Choroid plexus epithelial cell (primary cell): ENCODE data around the gene ANGPTL2.

ENCODE experiments used
- DNase-seq: peaks from one replicate; pipeline ENCODE4 v3.0.0-alpha.2; 2010; ENCODE audit warnings: low read depth
- H3K4me3 ChIP-seq: 2 replicates; pipeline ENCODE4 v1.5.1; 2011; ENCODE audit warnings: low read depth, mild to moderate bottlenecking, control low read depth, low read length, moderate library complexity
- CTCF ChIP-seq: conservative IDR thresholded peaks from 2 replicates; pipeline ENCODE4 v1.5.1; 2011; ENCODE audit warnings: low read depth, mild to moderate bottlenecking, control low read depth, inconsistent platforms, low read length, moderate library complexity

The ANGPTL2 gene

DNA sequence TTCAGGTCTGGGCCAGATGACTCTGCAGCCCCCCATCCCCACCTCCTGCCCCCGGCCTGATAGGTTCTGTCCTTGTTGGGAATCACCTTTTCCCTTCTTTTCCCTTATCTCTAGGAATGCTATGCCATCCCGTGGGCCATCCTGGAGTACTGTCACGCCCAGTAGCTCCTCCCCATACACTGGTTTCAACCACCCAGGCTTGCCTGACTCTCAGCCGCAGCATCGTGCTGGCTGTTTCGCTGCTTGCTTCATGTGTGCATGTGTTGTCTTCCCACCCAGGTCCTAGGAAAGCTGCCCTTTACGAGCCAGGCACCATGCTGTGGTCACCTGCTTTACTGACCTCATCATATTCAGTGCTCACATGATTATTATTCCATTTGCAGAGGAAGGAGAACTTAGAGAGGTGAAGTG is 71.8 kb downstream of the ANGPTL2 start:
- no peak overlapping the region for H3K4me3 ChIP-seq
- peak; percentile 24 for DNase-seq
- TF ChIP-seq CTCF = no peak

GRCh38 chr9:127050152-127050551 is 72.3 kb downstream of the ANGPTL2 start:
- TF ChIP-seq CTCF = no peak
- no peak overlapping the region for H3K4me3 ChIP-seq
- no peak for DNase-seq

- H3K4me3 ChIP-seq = no peak overlapping the region
- TF ChIP-seq CTCF = no peak
- peak; percentile 14 for DNase-seq
Measured at GRCh38 chr9:127049581-127049980, 72.9 kb downstream of the ANGPTL2 start.

DNA sequence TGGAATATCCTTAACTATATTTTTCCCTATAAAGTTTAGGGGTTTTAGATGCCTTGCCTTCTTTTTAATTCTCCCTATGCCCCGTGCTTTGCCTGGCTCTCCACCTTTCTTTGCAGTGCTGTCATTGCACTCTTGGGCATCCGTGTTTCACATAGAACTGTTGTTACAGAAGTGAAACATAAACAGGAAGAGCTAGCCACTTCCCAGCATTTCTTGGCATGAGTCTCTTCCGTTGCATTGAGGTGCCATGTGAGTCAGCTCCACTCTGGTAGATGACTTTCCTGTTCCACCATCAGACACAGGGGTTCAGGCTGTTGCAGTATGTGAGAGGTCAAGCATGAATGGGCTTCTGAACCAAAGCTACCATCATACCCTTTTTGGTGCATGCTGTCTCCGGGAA is 73.4 kb downstream of the ANGPTL2 start:
- H3K4me3 ChIP-seq = no peak overlapping the region
- peak; percentile 92 for DNase-seq
- TF ChIP-seq CTCF = peak; percentile 58

GRCh38 chr9:127047971-127048370 is 74.5 kb downstream of the ANGPTL2 start:
- DNase-seq = no peak
- TF ChIP-seq CTCF = no peak
- H3K4me3 ChIP-seq = no peak overlapping the region

DNA sequence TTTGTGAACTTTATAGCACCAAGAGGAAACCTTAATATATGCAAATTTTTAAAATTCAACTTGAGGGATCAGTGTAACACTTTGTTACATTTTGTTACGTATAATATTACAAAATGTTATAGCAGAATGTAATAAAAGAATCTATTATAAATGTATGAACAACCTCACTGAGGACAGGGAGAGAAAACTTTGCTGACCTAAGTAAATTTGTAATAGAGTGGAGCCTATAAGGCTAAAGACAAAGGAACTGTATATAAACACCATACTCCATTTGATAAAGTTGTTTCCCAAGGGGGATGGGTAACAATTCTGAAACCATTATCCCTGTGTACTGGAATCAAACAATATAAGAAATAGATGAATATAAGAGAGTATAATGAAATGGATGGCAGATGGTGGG is 77.3 kb downstream of the ANGPTL2 start:
- no peak overlapping the region for H3K4me3 ChIP-seq
- no peak for TF ChIP-seq CTCF
- no peak for DNase-seq

DNA sequence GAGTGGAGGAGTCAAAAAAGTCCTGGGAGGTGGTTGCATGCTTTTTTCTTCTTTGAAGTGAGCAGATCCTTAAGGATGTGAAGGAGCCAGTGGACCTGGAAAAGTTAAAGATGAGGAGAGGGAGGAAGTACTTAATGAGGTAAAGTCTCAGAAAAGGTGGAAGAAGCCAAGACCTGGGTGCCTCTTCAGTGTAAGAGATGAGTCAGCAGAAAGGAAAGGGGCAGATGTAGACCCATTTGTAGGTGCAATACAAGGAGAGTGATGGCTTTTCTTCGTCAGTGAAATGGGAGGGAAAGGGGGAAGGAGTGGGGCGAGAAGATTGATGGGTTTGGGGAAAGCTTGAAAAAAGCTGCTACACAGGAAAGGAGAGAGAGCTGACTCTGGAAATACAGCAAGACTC is 82.9 kb downstream of the ANGPTL2 start:
- DNase-seq = no peak
- H3K4me3 ChIP-seq = no peak overlapping the region
- TF ChIP-seq CTCF = no peak
